Measurements from ENCODE around the gene CHD1.
"Not testable (repeated sequence)": the region's sequence is repeated elsewhere in the genome, so short reads cannot be mapped to it uniquely, and the experiment has no call there.

CHD1 gene

DNA sequence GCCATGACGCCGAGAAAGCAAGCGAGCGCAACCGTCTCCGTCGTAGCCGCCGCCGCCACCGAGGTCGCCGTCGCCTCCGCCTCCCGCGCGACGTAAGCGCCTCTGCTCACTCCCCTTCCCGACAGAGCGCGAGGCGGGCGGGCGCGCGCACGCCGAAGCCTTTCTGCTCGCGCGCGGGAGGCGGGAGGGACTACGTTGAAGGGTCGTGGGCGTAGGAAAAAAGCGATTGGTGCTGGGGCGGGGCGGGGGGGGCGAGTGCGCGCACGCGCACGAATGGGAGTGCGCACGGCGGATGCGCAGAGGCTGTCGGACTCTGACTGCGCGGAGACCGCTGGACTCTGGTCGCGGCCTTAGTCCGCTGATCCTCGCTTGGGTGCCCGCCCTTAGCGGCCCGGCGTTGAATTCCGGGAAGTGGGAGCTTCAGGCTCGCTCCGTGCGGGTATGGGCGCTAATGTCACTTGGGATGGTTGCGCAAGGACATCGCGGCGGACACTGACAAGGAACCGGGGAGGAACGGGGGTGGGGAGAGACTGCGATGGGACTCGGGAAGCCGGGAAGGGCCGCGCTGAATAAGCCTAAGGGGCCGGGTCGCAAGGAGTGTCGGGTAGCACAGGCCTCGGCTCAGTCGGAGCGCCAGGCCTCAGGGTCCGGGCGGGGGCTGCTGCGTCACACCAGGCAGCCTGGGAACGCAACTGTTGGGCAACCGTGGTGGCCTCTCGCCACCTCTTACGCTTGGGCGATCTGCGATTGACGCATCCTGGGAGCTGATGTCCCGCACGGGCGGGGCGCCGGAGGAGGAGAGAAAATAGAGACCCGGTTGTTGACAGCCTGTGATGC, at the start of gene CHD1:
TSS of gene CHD1 (minus strand) at position 135 of the 837 bp plus-strand sequence. CDS start 2,621 bp downstream, outside the sequence.
- no peaks in the 10 kb centered on the region for H3K4me1 ChIP-seq (ENCODE audit: insufficient read depth, low read length)
- no peaks in the 10 kb centered on the region for H3K9me3 ChIP-seq (ENCODE audit: control insufficient read depth, insufficient read depth, low read length)
- peak within 1 kb of the TSS; percentile 82 for H3K9ac ChIP-seq (ENCODE audit: low read depth, low read length)
- H3K36me3 ChIP-seq (ENCODE audit: insufficient read depth, low read length): 0 out of 2 replicates have a peak, but pooled peaks cover 5% of the 10 kb centered on the region

DNA sequence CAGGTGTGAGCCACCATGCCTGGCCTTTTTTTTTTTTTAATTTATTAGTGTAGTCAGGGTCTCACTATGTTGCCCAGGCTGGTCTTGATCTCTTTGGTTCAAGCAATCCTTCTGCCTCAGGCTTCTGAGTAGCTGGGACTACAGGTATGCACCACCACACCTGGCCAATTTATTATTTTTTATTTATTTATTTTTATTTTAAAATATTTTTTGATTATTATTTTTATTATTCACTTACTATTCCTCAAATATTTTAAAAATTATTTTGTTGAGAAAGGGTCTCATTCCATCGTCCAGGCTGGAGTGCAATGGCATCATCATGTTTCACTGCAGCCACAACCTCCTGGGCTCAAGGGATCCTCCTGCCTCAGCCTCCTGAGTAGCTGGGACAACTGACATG, 49.7 kb upstream of the CHD1 start:
- no peaks in the 10 kb centered on the region for H3K9me3 ChIP-seq (ENCODE audit: control insufficient read depth, insufficient read depth, low read length)
- H3K4me1 ChIP-seq (ENCODE audit: insufficient read depth, low read length): no peaks in the 10 kb centered on the region
- no peaks in the 10 kb centered on the region for H3K36me3 ChIP-seq (ENCODE audit: insufficient read depth, low read length)
- H3K9ac ChIP-seq (ENCODE audit: low read depth, low read length): no peak overlapping the region

DNA sequence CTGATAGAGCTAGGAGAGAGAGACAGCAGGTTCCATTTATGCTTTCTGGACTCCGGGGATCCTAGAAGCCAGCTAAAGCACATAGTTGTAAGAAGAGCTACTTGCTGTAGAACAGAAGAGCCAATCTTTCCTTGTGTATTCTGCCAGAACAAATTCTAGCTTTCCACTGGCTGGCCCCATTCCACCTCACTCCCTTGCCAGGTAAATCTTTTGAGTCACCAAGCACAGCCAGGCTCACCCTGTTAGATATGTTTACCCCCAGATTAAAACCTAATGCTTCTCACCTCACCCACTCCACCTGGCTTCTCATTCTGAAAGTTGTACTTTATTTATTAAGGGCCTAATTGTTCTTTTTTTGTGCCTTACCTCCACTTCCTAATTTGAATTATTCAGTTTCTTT, 48.9 kb upstream of the CHD1 start:
- Histone ChIP-seq H3K4me1 (ENCODE audit: insufficient read depth, low read length) (no peaks in the 10 kb centered on the region), H3K36me3 (ENCODE audit: insufficient read depth, low read length) (no peaks in the 10 kb centered on the region), H3K9ac (ENCODE audit: low read depth, low read length) (no peak overlapping the region), H3K9me3 (ENCODE audit: control insufficient read depth, insufficient read depth, low read length) (no peaks in the 10 kb centered on the region)

DNA sequence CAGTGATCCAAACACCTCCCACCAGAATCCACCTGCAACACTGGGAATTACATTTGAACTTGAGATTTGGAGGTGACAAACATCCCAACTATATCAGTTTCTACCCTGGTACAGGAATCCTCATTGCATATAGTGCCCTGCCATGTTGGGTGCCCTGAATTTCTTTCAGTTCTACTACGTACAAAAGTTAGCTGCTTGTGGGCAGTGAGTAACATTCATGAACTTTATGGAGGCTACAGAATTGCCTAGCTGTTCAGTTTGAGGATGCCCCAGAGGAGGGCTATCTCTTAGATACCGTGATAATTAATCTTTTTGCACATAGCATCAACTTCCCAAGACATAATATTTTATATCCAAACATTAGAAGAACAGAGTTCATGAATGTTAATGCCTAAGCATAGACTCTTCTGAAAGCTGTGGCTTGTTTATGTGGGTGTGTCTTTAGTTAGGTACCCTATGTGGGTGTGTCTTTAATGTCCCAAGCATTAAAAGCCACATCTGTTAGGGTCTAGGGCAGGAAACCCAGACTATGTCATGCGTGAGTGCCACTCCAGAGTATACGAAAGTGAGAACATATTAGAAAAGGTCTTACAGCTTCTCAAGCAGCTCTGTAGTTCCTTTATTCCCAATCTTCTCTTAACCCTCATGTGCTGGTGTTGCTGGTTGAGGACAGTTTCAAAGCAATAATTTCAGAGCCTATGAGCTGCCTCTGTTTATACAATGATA, 47.0 kb upstream of the CHD1 start:
- H3K4me1 ChIP-seq (ENCODE audit: insufficient read depth, low read length): no peaks in the 10 kb centered on the region
- no peaks in the 10 kb centered on the region for H3K36me3 ChIP-seq (ENCODE audit: insufficient read depth, low read length)
- no peak overlapping the region for H3K9ac ChIP-seq (ENCODE audit: low read depth, low read length)
- no peaks in the 10 kb centered on the region for H3K9me3 ChIP-seq (ENCODE audit: control insufficient read depth, insufficient read depth, low read length)

DNA sequence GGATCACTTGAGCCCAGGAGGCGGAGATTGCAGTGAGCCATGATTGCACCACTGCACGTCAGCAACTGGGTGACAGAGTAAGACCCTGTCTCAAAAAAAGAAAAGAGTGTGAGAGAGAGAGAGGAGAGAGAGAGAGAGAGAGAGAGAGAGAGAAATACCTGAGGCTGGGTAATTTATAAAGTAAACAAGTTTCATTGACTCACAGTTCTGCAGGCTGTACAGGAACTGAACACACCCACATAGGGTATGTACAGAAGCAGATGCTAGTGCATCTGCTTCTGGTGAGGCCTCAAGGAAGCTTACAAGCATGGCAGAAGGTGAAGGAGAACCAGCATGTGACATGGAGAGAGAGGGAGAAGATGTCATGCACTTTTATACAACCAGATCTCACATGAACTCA, 46.4 kb upstream of the CHD1 start:
- H3K9me3 ChIP-seq (ENCODE audit: control insufficient read depth, insufficient read depth, low read length): no peaks in the 10 kb centered on the region
- H3K36me3 ChIP-seq (ENCODE audit: insufficient read depth, low read length): no peaks in the 10 kb centered on the region
- H3K9ac ChIP-seq (ENCODE audit: low read depth, low read length): no peak overlapping the region
- no peaks in the 10 kb centered on the region for H3K4me1 ChIP-seq (ENCODE audit: insufficient read depth, low read length)

DNA sequence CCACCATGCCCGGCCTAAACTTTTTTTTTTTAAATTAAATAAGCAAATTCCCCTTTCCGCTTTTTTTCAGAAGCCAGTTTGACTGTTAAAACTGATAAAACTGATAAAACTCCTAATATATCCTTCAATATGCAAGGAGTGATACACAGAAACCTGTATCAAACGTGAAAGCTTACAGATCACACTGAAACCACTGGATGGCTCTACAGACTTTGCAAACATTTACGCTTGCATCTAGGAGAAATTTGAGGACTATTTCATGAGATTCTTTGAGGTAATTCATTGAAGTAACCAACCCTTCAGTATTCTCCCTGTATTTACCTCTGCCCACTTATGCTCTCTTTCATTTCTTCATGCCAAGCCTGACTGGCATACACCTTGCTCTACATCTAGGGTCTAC, 40.6 kb upstream of the CHD1 start:
- H3K9me3 ChIP-seq (ENCODE audit: control insufficient read depth, insufficient read depth, low read length): 0 out of 2 replicates have a peak, but pooled peaks cover 4% of the 10 kb centered on the region

DNA sequence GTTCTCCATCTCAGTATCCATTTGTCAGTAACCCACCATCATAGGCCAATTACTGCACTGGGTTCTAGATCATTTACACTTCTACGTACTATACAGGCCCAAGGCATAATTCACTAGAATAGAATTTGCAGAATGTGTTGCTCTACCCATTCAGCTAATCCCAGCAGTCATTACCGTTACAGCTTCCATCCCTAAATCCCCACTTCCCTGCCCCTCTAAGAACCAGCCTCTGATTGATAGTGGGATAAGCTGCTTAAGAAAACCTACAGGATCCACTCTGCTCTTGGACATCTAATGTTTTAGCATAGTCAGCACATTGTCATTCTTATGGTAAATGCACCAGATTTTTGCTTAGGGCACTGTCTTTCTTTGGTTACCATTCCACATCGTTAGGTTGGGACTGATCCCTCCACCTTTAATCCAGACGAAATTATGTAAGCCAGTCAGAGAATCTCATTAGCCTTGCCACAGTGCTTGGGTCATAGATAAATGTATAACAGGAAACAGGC, 39.3 kb upstream of the CHD1 start:
- H3K9ac ChIP-seq (ENCODE audit: low read depth, low read length): no peak overlapping the region
- no peaks in the 10 kb centered on the region for H3K4me1 ChIP-seq (ENCODE audit: insufficient read depth, low read length)
- H3K36me3 ChIP-seq (ENCODE audit: insufficient read depth, low read length): no peaks in the 10 kb centered on the region
- 0 out of 2 replicates have a peak, but pooled peaks cover 4% of the 10 kb centered on the region for H3K9me3 ChIP-seq (ENCODE audit: control insufficient read depth, insufficient read depth, low read length)

More for the DNA sequence above, 40.6 kb upstream of the CHD1 start:
- Histone ChIP-seq H3K36me3 (ENCODE audit: insufficient read depth, low read length) (no peaks in the 10 kb centered on the region), H3K9ac (ENCODE audit: low read depth, low read length) (no peak overlapping the region), H3K4me1 (ENCODE audit: insufficient read depth, low read length) (no peaks in the 10 kb centered on the region)

DNA sequence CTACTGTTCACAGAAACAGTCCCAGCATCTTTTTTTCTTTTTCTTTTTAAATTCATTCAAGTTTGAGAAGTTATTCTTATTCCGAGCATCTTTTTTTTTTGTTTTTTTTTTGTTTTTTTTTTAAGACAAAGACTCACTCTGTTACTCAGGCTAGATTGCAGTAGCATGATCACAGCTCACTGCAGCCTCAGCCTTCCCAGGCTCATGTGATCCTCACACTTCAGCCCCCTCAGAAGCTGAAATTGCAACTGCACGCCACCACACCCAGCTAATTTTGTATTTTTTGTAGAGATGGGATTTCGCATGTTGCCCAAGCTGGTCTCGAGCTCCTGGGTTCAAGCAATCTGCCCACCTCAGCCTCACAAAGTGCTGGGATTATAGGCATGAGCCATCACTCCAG, 36.4 kb upstream of the CHD1 start:
- H3K4me1 ChIP-seq (ENCODE audit: insufficient read depth, low read length): peaks cover 6% of the 10 kb centered on the region; the same call in 1 of the 2 replicates
- no peak overlapping the region for H3K9ac ChIP-seq (ENCODE audit: low read depth, low read length)
- H3K36me3 ChIP-seq (ENCODE audit: insufficient read depth, low read length): no peaks in the 10 kb centered on the region
- 0 out of 2 replicates have a peak, but pooled peaks cover 4% of the 10 kb centered on the region for H3K9me3 ChIP-seq (ENCODE audit: control insufficient read depth, insufficient read depth, low read length)

DNA sequence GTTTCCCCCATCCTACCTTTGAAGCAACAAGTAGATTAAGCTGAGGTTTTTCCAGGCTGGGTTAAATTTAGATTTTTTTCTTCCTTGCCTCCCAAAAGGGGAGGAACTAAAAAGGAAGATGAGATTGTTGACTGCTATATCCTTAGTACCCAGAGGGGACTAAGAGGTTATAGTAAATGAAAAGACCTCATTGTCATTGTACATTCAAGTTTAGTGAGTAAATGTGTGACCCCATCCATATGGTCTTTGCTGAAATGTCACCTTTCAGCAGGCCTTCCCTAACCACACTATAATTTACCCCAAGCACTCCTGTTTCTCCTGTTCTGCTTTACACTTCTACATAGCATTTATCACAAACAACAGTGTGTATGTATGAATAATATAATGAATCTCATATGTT, 35.8 kb upstream of the CHD1 start:
- H3K4me1 ChIP-seq (ENCODE audit: insufficient read depth, low read length): peaks cover 6% of the 10 kb centered on the region; the same call in 1 of the 2 replicates
- H3K9ac ChIP-seq (ENCODE audit: low read depth, low read length): no peak overlapping the region
- H3K36me3 ChIP-seq (ENCODE audit: insufficient read depth, low read length): no peaks in the 10 kb centered on the region
- 0 out of 2 replicates have a peak, but pooled peaks cover 4% of the 10 kb centered on the region for H3K9me3 ChIP-seq (ENCODE audit: control insufficient read depth, insufficient read depth, low read length)

DNA sequence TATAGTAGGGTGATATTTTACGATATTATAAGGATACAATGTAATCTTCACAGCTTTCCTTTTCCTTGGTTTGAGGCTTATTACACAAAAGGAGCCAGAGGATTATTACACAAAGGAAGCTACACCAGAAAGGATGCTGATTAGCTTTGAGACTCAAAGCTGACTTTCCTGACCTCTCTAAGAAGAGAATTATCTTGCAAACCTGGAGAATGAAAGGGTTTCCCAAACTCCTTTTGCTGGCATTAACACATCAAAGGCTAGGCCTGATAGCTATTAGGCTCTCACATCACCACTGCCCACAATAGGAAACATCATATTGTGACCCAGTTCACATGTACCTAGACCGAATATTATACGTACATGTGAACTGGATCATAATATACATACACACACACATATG, 34.2 kb upstream of the CHD1 start:
- Histone ChIP-seq H3K9ac (ENCODE audit: low read depth, low read length) (no peak overlapping the region), H3K36me3 (ENCODE audit: insufficient read depth, low read length) (no peaks in the 10 kb centered on the region), H3K4me1 (ENCODE audit: insufficient read depth, low read length) (peaks cover 6% of the 10 kb centered on the region; the same call in 1 of the 2 replicates), H3K9me3 (ENCODE audit: control insufficient read depth, insufficient read depth, low read length) (0 out of 2 replicates have a peak, but pooled peaks cover 4% of the 10 kb centered on the region)

DNA sequence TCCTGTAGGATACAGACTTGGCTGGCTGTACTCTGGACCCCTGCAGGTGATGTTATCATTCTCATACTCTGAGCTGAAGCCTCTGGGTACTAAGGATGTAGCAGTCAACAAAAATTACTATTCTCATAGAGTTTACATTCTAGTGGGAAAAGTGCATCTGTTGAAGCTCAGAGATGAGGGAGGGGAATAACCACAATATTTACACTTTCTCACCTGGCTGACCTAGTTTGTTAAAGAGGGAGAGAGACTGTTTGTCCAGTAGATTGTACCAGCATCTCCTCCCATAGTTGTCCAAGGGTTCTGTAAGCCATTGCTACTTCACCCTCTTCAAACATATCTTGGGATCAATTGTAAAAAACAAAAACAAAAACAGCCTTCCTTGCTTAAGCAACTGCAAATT, 33.8 kb upstream of the CHD1 start:
- peaks cover 6% of the 10 kb centered on the region; the same call in 1 of the 2 replicates for H3K4me1 ChIP-seq (ENCODE audit: insufficient read depth, low read length)
- 0 out of 2 replicates have a peak, but pooled peaks cover 4% of the 10 kb centered on the region for H3K9me3 ChIP-seq (ENCODE audit: control insufficient read depth, insufficient read depth, low read length)
- H3K36me3 ChIP-seq (ENCODE audit: insufficient read depth, low read length): no peaks in the 10 kb centered on the region
- H3K9ac ChIP-seq (ENCODE audit: low read depth, low read length): no peak overlapping the region

DNA sequence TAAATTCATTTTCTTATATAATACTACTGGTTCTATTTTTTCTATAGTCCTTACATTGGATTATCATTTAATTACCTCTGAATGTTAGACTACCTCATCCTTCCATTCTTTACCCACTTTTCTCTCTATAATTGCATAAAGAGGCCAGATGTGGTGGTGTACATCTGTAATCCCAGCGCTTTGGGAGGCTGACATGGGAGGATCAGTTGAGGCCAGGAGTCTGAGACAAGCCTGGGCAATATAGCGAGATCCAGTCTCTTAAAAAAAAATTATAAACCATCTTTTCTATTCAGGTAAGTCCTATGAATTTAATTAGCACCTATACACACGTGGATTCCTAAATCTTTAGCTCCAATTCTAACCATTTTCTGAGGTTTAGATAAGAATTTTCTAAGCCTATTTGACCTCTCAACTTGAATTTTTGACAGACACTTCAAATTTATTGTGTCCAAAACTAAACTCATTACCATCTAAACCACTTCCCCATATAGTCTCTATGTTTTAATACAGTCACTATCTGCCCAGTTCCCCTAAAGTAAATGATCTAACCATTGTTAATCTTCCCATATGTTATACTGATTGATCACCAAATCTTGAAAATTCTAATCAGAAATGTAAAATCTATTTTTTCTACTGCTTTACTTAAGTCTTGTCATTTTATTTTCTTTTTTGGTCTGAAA, 33.0 kb upstream of the CHD1 start:
- no peaks in the 10 kb centered on the region for H3K36me3 ChIP-seq (ENCODE audit: insufficient read depth, low read length)
- H3K9ac ChIP-seq (ENCODE audit: low read depth, low read length): no peak overlapping the region
- 0 out of 2 replicates have a peak, but pooled peaks cover 4% of the 10 kb centered on the region for H3K9me3 ChIP-seq (ENCODE audit: control insufficient read depth, insufficient read depth, low read length)
- H3K4me1 ChIP-seq (ENCODE audit: insufficient read depth, low read length): peaks cover 6% of the 10 kb centered on the region; the same call in 1 of the 2 replicates

DNA sequence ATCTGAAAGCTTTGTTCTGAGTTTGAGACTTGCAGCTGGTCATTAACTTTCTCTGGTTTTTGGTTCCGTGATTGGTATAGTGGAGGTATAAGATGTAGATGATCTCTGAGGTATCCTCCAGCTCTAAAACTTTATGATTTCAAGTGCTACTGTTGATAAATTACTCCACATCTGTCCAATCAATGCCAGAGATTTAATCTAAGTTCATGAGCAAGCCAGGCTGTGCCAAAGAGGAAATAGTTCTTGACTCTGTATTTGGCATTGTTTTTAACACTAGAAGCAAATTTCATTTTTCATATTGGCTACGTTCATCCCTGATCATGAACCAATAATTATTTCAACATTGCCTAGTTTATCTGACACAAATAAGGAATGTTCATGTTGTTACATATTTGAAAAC, 28.5 kb upstream of the CHD1 start:
- no peak overlapping the region for H3K9ac ChIP-seq (ENCODE audit: low read depth, low read length)
- no peaks in the 10 kb centered on the region for H3K9me3 ChIP-seq (ENCODE audit: control insufficient read depth, insufficient read depth, low read length)
- no peaks in the 10 kb centered on the region for H3K36me3 ChIP-seq (ENCODE audit: insufficient read depth, low read length)
- no peaks in the 10 kb centered on the region; the same call in 1 of the 2 replicates for H3K4me1 ChIP-seq (ENCODE audit: insufficient read depth, low read length)

DNA sequence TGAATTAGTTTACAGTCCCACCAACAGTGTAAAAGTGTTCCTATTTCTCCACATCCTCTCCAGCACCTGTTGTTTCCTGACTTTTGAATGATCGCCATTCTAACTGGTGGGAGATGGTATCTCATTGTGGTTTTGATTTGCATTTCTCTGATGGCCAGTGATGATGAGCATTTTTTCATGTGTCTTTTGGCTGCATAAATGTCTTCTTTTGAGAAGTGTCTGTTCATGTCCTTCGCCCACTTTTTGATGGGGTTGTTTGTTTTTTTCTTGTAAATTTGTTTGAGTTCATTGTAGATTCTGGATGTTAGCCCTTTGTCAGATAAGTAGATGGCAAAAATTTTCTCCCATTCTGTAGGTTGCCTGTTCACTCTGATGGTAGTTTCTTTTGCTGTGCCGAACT, 27.1 kb upstream of the CHD1 start:
- H3K9me3 ChIP-seq (ENCODE audit: control insufficient read depth, insufficient read depth, low read length); H3K9ac ChIP-seq (ENCODE audit: low read depth, low read length); H3K36me3 ChIP-seq (ENCODE audit: insufficient read depth, low read length); H3K4me1 ChIP-seq (ENCODE audit: insufficient read depth, low read length): not testable (repeated sequence)

Measured in ES-I3 (cell line).